HG03064 (cell line): ENCODE results near the gene TLL1.

ENCODE experiments used
- ATAC-seq: cut with Tn5 transposase; IDR thresholded peaks from one replicate; pipeline ENCODE4 v1.9.1; 2021; ENCODE audit warnings: low read depth; ENCODE audit not compliant: unreplicated experiment

Gene TLL1

DNA sequence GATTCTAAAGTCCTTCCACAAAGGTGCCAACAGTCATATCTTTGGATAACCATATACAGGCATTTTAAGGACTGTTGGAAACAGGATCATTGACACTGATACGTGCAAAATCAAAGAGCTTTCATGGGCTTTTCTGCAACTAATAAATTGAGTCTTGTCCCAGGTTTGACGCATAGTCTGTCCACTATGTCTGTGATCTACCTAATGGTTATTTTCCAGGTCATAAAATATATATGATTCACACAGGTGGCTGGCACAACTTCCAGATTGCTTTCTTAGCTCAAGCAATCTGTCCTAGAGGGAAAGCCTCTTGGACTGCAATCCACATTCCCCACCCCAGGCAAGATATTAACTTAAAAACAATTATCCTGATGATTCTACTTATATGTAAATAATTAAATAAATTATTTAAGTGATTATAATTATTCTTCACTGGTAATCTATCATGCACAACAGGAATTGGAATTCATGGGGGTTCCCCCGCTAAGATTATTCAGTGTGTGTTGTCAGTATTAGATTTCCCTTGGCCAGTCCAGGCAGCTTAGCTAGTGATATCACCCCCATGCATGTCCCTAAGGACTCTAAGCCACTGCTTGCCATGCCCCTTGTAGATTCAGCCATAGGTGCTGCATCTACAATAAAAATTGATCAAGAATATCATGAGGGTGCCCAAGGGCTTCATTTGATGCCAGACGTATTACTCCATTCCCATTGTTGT is 97.8 kb downstream of the TLL1 start:
- no peak for ATAC-seq

DNA sequence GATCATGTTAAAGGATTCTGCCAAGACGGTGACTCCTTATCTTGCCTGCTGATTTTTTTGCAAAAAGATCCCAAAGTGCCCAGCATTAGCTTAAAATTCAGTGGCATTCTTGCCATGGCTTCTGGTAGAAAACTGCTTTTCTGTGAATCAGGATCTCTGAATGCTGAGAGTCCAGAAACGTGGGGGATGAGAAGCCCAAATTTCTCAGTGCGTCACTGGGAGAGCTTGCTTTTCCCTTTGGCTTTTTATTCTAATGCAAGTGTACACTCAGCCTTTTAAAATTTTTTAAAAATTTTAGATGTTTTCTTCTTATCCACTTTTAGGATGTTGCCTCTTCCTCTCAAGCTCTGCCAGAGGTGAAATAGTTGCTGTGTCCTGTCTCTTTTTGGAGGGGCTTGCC is 98.4 kb downstream of the TLL1 start:
- ATAC-seq: no peak

GRCh38 chr4:165971933-165972332 is 98.9 kb downstream of the TLL1 start:
- ATAC-seq: no peak

- no peak for ATAC-seq
Observed at GRCh38 chr4:165972747-165973146, 99.7 kb downstream of the TLL1 start.

- ATAC-seq: no peak
Observed at GRCh38 chr4:165982934-165983333, 109.9 kb downstream of the TLL1 start.

DNA sequence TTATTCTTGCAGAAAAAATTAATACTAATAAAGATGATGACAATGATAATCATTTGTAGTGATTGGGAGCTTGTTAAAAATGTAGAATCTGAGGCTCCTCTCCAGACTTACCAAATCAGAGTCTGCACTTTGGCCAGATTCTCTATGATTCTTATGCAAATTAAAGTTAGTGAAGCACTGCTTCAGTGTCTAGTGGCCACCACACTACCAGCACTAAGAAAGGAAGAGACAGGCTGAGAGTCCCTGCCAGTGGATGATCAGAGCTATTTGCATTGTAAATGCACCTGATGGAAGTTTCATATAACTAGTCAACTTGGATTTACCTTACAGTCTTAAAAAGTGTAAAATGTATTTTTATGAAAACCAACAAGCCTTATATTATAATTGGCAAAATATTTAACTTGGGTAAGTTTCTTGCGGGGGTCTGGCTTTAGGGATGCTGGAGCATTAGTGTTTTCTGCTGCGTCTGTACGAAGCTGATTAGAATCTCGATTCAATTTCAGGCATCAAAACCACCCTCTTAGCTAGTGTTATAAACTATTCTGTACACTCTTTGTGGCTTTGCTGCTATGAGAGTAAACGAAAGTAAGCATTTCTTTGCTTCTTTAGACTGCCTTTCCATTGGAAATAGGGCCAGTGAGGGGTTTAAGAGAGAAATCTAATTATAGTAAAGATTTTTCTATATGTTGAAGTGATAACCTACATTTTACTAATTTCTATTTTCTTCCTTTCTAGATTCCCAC is 114.1 kb downstream of the TLL1 start:
- ATAC-seq: no peak

DNA sequence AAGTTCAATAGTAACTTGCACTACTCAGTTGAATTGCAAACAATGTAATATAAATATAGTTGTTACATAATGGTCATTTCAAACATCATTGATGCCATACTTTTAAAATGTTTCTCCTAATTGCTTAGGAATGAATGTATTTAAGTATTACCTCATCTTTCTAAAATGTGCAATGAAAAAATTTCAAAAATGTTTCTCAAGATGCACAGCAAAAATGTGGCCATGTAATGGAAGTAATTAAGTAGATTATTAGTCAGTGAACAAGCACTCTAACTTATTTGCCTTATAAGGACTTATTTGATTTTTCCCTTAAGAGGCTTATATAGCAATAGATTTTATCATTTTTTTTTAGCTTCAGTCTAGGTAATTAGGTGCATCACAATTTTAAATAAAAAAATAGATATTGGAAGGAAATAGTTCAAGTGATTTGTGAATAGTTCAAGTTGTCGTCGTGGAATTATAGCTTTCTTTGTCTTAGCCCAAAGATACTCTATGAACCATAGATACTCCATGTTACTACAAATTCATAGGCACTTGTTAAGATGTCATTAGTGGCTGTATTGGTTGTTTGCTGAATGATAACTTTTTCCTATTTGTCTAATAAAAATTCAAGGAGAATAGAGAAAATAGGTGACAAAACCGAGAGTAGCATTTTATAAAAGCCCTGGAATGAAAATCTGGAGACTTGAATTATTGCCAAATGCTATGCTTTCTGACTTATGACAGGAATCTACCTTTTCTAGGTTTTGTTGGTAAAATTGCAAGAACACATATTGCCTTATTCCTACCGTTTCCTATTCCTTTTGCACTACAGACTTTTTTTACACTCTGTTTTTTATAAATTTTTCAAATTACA is 118.5 kb downstream of the TLL1 start:
- ATAC-seq: no peak

DNA sequence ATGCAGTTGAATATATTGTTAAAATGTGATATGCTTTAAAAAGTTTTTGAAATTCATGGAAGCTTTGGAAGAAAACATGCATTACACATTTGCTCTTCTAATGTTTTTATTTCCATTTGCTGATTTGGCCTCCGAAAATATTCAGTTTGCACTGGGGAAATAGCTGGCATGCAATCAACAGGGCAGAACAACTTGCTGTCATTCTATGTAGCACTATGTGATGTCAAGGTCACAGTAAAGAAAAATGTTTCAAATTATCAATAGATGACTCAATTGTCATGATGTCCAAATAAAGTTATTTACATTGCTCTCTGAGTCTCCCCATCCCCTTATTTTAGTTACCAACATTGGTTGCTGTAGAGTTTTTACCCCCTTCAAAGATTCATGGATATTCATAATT is 119.2 kb downstream of the TLL1 start:
- no peak for ATAC-seq

- ATAC-seq: no peak
Observed at GRCh38 chr4:165994701-165995100, 121.7 kb downstream of the TLL1 start.

DNA sequence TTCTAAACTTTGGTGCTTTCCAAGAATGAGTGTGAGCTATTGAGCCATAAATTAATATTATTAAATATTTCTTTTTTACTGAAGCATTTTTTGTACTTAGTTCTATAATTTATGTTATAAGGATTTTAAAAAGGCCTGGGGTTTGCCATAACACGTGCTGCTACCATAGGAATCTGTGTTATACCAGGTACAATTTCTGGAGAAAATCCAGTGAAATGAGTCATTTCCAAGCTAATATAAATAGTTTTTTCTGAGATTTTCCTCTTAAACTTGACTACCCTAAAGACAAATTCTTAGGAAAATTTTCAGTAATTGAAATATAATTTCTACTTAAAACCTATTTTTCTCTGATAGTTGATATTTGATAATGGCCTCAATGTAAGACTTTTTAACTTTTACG is 130.8 kb downstream of the TLL1 start:
- no peak for ATAC-seq

DNA sequence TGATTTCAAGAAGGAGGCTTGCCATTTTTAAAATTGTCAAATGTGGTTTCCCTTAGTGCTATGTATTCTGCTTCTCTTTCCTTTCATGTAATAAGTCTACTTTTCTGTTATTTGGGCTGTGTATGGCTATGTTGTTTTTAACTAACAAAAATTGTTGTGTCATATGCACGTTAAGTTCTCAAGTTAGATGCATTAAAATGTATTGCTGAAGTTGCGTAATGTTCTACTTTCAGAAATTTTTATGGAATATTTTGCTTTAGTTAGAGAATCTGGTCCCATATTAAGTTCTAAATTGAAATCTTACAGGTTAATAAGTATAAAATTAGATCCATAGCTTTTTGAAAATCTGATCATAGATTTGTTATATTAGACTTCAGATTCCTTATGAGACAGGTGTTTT is 133.2 kb downstream of the TLL1 start:
- ATAC-seq: no peak

- ATAC-seq: no peak
Observed at GRCh38 chr4:166008510-166008909, 135.5 kb downstream of the TLL1 start.

DNA sequence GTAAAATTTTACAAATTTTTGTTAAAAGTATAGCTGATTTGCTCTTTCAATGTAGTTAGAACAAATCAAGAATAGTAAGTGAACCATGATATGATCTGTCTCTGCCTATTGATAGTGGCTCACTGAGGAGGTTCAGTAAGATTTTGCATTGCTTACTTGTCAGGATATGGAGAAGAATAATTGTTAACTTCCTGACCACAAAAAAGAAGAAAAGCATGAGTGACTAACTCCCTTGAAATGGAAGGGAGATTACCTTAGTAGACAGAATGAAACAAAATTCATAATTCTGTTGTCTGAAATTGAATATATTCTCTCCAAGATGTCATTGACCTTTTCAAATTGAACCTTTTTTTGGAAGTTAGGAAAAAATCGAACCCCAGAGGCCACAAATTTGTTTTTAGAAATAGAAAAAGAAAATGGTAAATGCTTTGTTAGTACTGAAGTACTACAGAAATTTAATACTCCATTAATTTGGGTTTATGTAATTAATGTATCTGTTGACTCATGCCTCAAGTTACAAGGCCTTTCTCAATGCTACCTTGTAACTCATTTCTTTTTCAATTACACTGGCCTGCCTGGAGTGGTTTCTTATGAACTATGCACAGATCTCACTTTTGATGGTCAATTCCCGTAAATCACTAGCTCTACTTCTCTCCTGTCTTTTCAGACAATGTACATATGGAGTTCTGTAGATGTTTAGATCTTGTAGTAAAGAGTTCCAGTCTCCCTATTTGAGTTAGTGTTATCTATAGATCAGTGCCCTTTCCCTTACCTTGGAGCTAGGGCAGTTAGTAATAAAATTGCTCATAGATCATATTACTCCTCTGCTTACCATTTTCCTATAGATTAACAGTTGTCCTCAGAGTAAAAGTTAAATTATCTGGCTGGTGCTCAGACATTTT is 139.3 kb downstream of the TLL1 start:
- no peak for ATAC-seq

GRCh38 chr4:166014411-166014810 is 141.4 kb downstream of the TLL1 start:
- no peak for ATAC-seq

GRCh38 chr4:166017804-166018203 is 144.8 kb downstream of the TLL1 start:
- ATAC-seq: no peak

DNA sequence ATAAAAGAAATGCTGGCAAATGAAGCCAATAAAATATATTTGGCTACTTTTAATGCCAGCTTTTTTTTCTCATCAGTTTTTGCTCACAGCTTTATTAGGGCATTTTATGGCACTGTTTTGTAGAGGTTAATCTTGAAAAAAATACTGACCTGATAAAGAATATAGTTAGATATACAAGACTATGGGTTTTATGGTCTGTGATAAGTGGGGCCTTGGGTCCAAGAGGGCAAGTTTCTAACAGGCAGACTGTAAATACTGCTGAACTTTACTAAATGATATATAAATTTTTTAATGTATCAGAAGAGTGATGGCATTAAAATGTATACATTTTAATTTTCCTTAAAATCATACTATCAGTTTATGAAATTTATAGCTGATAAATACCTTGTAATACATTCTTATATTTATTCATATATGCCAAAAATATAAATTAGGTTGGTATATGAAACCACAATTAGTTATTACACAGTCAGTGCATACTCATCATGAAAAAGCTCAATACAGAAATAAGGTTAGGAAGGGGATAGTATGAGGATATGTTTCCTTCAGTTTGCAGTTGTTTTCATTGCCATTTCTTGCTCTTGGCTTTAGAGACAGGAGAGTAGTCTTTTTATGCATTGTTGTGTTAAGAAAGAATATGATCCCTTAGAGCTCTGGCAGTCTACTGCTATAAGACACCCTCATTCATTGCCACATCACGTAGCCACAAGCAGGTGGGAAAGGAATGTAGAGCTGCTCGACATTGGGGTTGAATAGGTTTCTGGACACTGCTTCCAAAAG is 146.6 kb downstream of the TLL1 start:
- no peak for ATAC-seq

DNA sequence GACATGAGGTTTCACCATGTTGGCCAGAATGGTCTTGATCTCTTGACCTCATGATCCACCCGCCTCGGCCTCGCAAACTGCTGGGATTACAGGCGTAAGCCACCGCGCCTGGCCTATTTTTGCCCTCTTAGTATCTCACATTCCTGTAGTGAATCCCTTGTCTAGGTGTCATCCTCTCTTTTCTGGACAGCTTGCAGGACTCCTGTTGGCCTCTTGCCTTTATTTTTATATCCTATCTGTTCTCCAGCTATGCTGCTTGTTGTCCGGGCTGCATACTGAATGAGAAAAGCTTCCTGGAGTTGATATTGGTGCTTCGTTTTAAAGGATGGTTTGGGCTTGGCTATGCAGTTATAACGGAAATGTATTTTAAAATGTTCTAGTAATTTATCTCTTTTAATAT is 148.6 kb downstream of the TLL1 start:
- no peak for ATAC-seq

GRCh38 chr4:166034965-166035364 is 161.9 kb downstream of the TLL1 start:
- ATAC-seq: no peak

DNA sequence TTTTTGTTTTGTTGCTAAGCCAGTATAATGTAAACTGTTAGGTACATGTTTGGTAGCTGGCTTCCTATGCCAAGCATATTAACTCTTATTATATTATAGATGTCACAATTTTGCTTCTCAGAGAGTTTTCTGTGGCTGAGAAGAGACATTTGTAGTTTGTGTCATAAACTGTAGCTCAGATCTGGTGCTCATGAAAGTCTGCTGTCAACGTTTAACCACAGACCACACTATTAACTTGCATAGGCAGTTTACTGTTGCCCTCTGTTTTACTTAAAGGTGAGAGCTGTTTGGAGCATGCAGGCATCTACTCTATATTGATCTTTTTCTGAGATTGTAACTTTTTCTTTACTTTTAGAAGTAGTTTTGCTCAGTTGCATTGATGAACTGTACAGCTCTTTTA is 166.8 kb downstream of the TLL1 start:
- no peak for ATAC-seq
